SK-N-SH treated with all-trans-retinoic acid at 6 μM for 48 hours (cell line): Measurements from ENCODE around the gene CELF4.

Experiments
- ATAC-seq: fragments of 200-7000 bp; cut with Tn5 transposase; 3 replicates; pipeline ENCODE4 v1.9.1; 2020; ENCODE audit warnings: mild to moderate bottlenecking, moderate library complexity
- ARNTL ChIP-seq: fragments of 450-650 bp; formaldehyde crosslinking; IDR thresholded peaks from 2 replicates; pipeline ENCODE4 v1.5.0; 2020; ENCODE audit warnings: low read depth, mild to moderate bottlenecking, moderate library complexity, borderline replicate concordance
- BACH2 ChIP-seq: fragments of 250-450 bp; sonication (Bioruptor Pico); IDR thresholded peaks from 2 replicates; pipeline ENCODE4 v1.9.0; 2021; ENCODE audit warnings: mild to moderate bottlenecking, borderline replicate concordance
- CREB5 ChIP-seq: fragments of 250-450 bp; sonication (Bioruptor Pico); IDR thresholded peaks from 2 replicates; pipeline ENCODE4 v1.5.1; 2020; ENCODE audit warnings: low read depth, mild to moderate bottlenecking, moderate library complexity
- CSDC2 ChIP-seq: fragments of 250-450 bp; sonication (Bioruptor Pico); IDR thresholded peaks from 2 replicates; pipeline ENCODE4 v1.5.0; 2020; ENCODE audit warnings: mild to moderate bottlenecking, moderate library complexity
- CSRNP3 ChIP-seq: fragments of 250-450 bp; sonication (Bioruptor Pico); IDR thresholded peaks from 2 replicates; pipeline ENCODE4 v1.5.1; 2021; ENCODE audit warnings: mild to moderate bottlenecking, moderate library complexity
- ESRRG ChIP-seq: fragments of 250-450 bp; sonication (Bioruptor Pico); IDR thresholded peaks from 2 replicates; pipeline ENCODE4 v1.6.1; 2021; ENCODE audit warnings: mild to moderate bottlenecking
- GLIS3 ChIP-seq: fragments of 250-450 bp; sonication (Bioruptor Pico); IDR thresholded peaks from 2 replicates; pipeline ENCODE4 v1.5.0; 2020; ENCODE audit warnings: mild to moderate bottlenecking, moderate library complexity
- ISL1 ChIP-seq: fragments of 250-450 bp; sonication (Bioruptor Pico); IDR thresholded peaks from 2 replicates; pipeline ENCODE4 v2.1.2; 2022; ENCODE audit warnings: mild to moderate bottlenecking, moderate library complexity
- OSR1 ChIP-seq: fragments of 250-450 bp; sonication (Bioruptor Pico); IDR thresholded peaks from 2 replicates; pipeline ENCODE4 v1.8.0; 2022; ENCODE audit warnings: moderate library complexity, mild to moderate bottlenecking, inconsistent platforms
- PATZ1 ChIP-seq: fragments of 250-450 bp; sonication (Bioruptor Pico); IDR thresholded peaks from 2 replicates; pipeline ENCODE4 v1.8.0; 2020; ENCODE audit warnings: mild to moderate bottlenecking, moderate library complexity, borderline replicate concordance
- PPARA ChIP-seq: fragments of 250-450 bp; sonication (Bioruptor Pico); IDR thresholded peaks from 2 replicates; pipeline ENCODE4 v1.5.0; 2020; ENCODE audit warnings: mild to moderate bottlenecking, borderline replicate concordance
- RARB ChIP-seq: fragments of 250-450 bp; sonication (Bioruptor Pico); IDR thresholded peaks from 2 replicates; pipeline ENCODE4 v1.8.0; 2021; ENCODE audit warnings: mild to moderate bottlenecking, moderate library complexity
- SNAI2 ChIP-seq: fragments of 250-450 bp; sonication (Bioruptor Pico); IDR thresholded peaks from 2 replicates; pipeline ENCODE4 v1.5.0; 2020; ENCODE audit warnings: mild to moderate bottlenecking, moderate library complexity
- TCF4 ChIP-seq: fragments of 250-450 bp; sonication (Bioruptor Pico); IDR thresholded peaks from 2 replicates; pipeline ENCODE4 v1.8.0; 2021; ENCODE audit warnings: mild to moderate bottlenecking, moderate library complexity, borderline replicate concordance
- TSHZ2 ChIP-seq: fragments of 250-450 bp; sonication (Bioruptor Pico); IDR thresholded peaks from 2 replicates; pipeline ENCODE4 v1.5.0; 2020; ENCODE audit warnings: mild to moderate bottlenecking, moderate library complexity
- ZC3H10 ChIP-seq: fragments of 250-450 bp; sonication (Bioruptor Pico); IDR thresholded peaks from 2 replicates; pipeline ENCODE4 v1.5.1; 2021; ENCODE audit warnings: mild to moderate bottlenecking, moderate library complexity
- ZFP30 ChIP-seq: fragments of 450-650 bp; formaldehyde crosslinking; IDR thresholded peaks from 2 replicates; pipeline ENCODE4 v1.5.0; 2022; ENCODE audit warnings: mild to moderate bottlenecking, moderate library complexity
- ZNF565 ChIP-seq: fragments of 450-650 bp; formaldehyde crosslinking; conservative IDR thresholded peaks from 2 replicates; pipeline ENCODE4 v1.5.0; 2020; ENCODE audit warnings: low read depth, mild to moderate bottlenecking, moderate library complexity
- ZNF70 ChIP-seq: fragments of 450-650 bp; formaldehyde crosslinking; IDR thresholded peaks from 2 replicates; pipeline ENCODE4 v1.5.0; 2020; ENCODE audit warnings: mild to moderate bottlenecking, moderate library complexity
- ZNF8 ChIP-seq: fragments of 450-650 bp; formaldehyde crosslinking; IDR thresholded peaks from 2 replicates; pipeline ENCODE4 v1.5.0; 2020; ENCODE audit warnings: mild to moderate bottlenecking, moderate library complexity

CELF4 gene

GRCh38 chr18:37317486-37317885, 248.1 kb downstream of the CELF4 start:
- TF ChIP-seq OSR1 (CRISPR knock-in tag): no peak
- TF ChIP-seq RARB (CRISPR knock-in tag): no peak
- no peak for TF ChIP-seq ISL1 (CRISPR knock-in tag)
- TF ChIP-seq SNAI2 (CRISPR knock-in tag): no peak
- TF ChIP-seq, all 23 proteins: peak for 0
- no peak for ATAC-seq

- TF ChIP-seq GLIS3 (CRISPR knock-in tag) (no peak), ZNF70 (no peak), SNAI2 (CRISPR knock-in tag) (no peak), PATZ1 (no peak), ZNF565 (CRISPR knock-in tag) (no peak), RARB (CRISPR knock-in tag) (no peak), ZFP30 (no peak), BACH2 (CRISPR knock-in tag) (no peak), ZNF8 (CRISPR knock-in tag) (no peak), ARNTL (CRISPR knock-in tag) (no peak), ESRRG (CRISPR knock-in tag) (no peak), CSDC2 (no peak)
- no peak for ATAC-seq
These were observed 249.1 kb downstream of the CELF4 start for GRCh38 chr18:37316468-37316867.

- no peak for ATAC-seq
- TF ChIP-seq ISL1 (CRISPR knock-in tag): no peak
- no peak for TF ChIP-seq PPARA (CRISPR knock-in tag)
- no peak for TF ChIP-seq CREB5 (CRISPR knock-in tag)
- TF ChIP-seq OSR1 (CRISPR knock-in tag): no peak
- TF ChIP-seq BACH2 (CRISPR knock-in tag): no peak
- TF ChIP-seq TCF4 (CRISPR knock-in tag): no peak
- TF ChIP-seq ESRRG (CRISPR knock-in tag): no peak
- TF ChIP-seq ZC3H10: no peak
- TF ChIP-seq TSHZ2 (CRISPR knock-in tag): no peak
- no peak for TF ChIP-seq GLIS3 (CRISPR knock-in tag)
- TF ChIP-seq ZNF8 (CRISPR knock-in tag): no peak
- TF ChIP-seq CSRNP3 (CRISPR knock-in tag): no peak
- TF ChIP-seq ARNTL (CRISPR knock-in tag): no peak
These were observed 249.7 kb downstream of the CELF4 start for GRCh38 chr18:37315935-37316334.

GRCh38 chr18:37314534-37314933, 251.1 kb downstream of the CELF4 start:
- peak; percentile 28; the same call in 1 of the 3 replicates for ATAC-seq
- TF ChIP-seq ZFP30 (no peak), CREB5 (CRISPR knock-in tag) (no peak)
